ENCODE measurements around the gene FAM83F.

Gene FAM83F

DNA sequence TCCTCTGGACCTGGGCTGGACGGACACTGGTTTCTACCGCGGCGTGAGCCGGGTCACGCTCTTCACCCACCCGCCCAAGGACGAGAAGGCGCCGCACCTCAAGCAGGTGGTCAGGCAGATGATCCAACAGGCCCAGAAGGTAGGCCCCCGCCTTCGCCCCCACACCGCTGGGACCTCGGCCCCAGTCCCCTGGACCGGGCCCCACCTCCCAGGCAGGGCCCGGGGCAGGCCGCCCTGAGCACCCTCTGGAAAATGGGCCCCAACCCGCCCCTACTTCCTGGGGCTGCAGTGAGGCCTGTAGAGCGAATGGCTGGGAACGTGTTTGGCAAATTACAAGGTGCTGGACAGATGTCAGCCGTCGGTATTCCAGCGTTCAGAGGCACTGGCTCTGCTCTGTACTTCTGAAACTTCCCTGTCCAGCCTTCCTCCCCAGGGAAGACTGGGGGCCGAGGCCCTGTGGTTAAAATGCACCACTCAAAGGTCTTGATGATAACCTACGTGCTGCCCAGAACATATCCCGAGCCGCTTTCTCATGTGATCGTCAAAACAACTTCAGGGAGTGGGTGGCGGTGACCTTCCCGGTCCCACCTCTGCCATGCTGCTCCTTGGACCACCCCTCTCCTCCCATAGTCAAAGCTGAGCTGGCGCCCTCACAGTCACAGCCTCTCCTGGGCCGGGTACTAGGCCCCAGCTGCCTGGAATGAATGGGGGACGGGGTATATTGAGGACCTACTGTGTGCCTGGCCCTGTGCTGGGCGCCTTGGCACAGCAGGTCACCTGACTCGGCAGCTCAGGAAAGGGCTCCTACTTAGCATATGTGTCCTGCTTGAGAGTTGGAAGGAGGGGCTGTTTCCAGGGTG lies 869 bp downstream of the FAM83F start:
- DNase-seq: no peak

DNA sequence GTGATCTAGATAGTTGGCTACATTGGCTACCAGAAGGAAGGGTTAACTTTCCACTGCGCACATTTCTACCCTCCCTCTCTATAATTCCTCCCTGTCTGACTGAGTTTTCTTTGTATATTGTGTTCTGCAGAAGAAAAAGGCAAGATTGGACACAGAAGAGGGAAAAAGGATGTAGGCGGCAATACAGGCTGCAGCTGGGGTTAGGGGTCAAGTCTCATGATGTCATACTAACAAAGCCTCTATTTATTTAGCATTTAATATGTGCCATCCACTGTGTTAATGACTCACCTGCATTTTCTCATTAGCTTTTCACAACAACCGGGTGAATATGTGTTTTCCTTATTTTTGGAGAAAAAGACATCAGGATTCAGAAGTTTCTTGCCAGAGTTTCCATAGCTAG lies 2.0 kb downstream of the FAM83F start:
- no peak for DNase-seq

- no peak for DNase-seq
Measured at GRCh38 chr22:39997421-39997820, 2.7 kb downstream of the FAM83F start.

DNA sequence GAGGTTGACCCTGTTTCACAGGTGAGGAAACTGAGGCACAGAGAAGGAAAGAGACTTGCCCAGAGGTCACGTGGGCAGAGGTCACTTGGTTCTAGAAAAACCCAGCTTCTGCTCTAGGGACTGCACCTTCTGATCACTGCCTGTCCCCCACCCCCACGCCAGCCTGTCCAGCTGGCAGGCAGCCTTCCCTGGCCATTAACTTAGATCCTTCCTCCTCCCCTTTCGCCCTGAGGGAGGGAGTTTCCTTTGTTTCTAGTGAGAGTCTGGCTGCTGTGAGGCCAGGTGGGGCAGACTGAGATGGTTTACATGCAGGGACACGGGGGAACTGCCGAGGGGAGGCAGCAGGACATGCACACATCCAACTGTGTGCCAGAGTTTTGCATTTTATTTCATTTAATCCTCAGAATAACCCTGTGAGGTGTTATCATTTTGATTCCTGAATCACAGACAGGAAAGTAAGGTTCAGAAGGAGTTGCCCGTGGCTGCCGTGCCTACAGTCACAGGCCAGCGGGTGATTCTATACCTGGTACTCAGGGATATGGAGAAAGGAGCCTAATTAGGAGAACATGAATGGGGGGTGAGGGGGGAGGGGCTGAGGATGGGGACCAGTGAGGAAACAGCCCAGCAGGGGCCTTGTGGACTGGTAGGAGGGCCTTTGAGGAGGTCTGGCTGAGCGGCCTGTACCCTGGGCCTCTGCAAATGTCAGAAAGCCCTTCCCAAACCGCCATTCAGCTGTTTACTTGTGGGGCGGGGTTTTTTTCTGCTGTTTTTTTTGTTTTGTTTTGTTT lies 3.4 kb downstream of the FAM83F start:
- no peak for DNase-seq

DNA sequence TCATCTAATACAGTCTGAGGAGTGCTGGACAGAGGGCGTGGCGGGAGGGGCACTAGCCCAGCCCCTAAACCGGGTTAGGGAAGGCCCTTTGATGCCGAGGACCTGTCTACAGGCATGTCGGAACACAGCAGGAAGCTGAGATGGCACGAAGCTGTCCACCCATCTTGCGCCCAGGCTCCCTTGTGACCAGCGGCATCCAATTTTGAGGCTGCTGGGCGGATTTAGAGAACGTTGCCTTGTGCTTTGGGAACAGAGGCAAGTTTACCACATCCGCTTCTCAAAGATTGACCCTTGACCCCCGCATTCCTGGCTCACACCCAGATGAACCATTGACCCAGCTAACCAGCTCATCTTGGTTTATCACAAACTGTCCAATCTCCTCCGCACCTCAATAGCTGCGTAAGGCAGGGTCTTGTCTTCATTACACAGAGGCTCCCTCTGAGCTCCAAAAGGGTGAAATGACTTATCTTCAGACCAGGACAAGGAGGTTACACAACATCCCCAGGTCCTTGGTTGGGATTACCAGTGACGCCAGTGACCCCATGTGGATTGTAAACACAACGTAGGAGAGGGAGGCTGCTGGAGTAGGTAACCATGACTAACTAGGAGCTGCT lies 4.5 kb downstream of the FAM83F start:
- no peak for DNase-seq

- no peak for DNase-seq
Measured at GRCh38 chr22:40000171-40000570, 5.4 kb downstream of the FAM83F start.

DNA sequence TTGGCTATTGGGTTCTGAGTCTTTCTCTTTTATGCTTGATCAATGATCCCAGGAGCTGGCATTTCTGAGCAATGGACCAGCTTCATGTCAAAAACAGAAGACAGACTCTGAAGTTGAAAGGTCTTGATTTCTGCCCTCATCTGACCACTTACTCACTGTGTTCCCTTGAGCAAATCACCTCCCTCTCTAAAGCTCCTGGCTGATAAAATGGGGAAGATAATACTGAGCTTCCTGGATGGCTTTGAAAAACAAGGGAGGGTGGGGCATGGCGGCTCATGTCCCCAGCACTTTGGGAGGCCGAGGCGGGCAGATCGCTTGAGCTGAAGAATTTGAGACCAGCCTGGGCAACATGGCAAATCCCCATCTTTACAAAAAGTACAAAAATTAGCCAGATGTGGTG lies 6.4 kb downstream of the FAM83F start:
- no peak for DNase-seq

DNA sequence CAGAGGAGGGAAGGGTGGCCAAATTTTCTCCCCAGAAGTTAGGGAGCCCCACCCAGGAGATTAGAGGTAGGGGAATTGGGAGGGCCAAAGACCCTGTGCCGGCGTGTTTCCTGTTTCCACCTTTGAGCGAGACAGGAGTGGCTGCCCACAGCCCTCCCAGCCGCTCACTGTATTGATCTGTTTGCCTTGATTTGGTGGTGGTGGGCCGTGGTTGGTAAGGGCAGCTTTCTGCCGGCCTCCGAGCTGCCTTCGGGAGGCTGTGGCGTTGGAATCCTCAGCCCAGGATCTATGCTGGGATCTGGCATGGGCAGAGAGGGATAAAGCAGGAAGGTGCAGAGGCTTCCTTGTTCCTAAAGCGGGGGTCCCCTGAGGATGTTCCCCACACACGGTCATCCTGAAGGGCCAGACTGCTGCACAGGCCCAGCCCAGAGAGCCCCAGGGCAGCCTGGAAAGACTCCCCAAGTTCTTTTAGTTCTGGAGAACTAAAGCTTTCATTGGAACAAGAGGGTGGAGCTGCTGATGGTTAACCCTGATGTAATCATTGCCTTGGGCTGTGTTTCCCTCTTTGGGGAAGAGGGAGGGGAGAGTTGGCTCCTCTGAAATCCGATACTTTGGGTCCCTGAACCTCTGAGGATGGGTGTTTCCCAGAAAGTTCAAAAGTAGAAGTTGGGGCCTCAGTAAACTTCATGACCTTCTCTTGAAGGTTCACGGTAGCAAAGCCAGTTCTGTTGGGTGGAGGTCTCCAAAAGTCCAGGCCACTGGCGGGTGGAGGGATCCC lies 7.2 kb downstream of the FAM83F start:
- DNase-seq: no peak

- DNase-seq: no peak
Measured at GRCh38 chr22:40002935-40003715, 8.4 kb downstream of the FAM83F start.

- no peak for DNase-seq
Measured at GRCh38 chr22:40004836-40005235, 10.1 kb downstream of the FAM83F start.

DNA sequence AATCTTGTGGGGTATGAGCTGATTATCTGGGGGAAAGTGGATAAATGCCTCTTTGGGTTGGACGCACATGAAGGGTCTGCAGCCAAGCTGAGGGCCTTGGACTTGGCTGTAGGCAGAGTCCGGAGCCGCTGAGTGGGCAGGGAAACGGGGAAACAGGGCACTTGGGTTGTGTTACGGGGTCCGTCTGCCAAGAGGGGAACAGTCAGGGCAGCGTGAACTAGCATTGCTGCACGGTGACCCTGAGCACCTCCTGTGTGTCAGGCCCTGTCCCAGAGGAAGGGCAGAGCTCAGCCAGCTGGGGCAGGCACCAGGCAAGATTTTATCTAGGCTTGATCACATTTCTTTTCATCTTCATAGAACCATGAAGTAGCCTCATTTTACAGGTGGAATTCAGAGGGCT lies 11.9 kb downstream of the FAM83F start:
- no peak for DNase-seq

DNA sequence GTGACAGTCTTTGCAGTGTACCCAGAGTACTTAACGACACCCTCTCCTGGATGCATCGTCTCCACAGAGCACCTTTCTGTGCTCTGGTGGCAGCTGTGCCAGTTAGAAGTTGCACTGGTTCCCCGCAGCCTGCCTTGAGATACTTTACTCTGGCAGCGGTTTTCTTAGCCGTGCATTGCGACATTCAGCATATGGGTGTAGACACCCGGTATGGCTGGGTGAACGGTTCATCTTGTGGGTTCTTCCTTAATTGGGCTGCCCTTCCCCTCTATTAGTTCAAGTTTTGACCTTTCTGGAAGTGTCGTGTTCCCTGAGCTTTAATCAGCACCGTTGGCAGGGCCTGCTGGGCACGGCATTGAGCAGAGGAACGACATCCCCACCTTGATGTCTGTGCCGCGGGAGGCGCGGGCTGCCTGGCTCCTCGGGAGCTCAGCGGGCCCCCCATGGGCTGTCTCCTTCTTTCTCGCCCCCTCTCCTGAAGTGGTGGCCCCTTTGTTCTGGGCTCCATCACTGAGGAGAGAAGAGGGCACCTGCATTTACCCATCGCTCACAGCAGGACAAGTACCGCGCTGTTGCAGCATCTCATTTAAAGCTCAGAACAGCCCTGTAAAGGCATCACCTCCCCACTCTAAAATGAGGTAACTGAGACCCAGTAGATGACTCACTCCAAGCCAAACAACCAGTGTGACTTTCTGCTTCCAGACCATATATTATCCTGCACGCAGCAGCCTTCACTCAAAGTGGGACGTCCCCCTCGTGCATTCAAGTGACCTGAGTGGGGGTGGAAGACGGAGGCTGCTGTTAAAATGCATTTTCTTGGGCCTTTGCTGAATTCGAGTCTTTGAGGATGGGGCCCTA lies 13.3 kb downstream of the FAM83F start:
- no peak for DNase-seq

- no peak for DNase-seq
Measured at GRCh38 chr22:40008726-40009291, 14.1 kb downstream of the FAM83F start.

GRCh38 chr22:40009292-40009774 lies 14.6 kb downstream of the FAM83F start:
- DNase-seq: no peak

- DNase-seq: no peak
Measured at GRCh38 chr22:40009951-40010671, 15.4 kb downstream of the FAM83F start.

DNA sequence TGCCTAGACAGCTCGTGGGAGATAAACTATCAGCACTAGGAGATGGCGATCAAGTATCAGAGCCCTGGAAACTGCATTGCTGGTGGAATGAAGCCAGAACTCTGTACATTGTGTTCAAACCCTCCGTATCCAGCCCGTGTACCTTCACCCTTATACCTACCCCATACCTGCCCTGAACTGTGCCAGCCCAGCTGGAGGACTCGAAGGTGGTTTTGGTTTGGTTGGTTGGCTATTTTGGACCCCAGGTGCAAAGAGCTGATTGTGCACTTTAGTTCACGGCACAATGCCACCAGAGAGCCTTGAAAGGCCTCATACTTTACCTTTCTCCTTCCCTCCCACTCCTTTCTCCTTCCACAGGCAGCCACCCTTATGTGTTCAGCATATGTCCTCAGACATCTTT lies 16.0 kb downstream of the FAM83F start:
- DNase-seq: no peak

DNA sequence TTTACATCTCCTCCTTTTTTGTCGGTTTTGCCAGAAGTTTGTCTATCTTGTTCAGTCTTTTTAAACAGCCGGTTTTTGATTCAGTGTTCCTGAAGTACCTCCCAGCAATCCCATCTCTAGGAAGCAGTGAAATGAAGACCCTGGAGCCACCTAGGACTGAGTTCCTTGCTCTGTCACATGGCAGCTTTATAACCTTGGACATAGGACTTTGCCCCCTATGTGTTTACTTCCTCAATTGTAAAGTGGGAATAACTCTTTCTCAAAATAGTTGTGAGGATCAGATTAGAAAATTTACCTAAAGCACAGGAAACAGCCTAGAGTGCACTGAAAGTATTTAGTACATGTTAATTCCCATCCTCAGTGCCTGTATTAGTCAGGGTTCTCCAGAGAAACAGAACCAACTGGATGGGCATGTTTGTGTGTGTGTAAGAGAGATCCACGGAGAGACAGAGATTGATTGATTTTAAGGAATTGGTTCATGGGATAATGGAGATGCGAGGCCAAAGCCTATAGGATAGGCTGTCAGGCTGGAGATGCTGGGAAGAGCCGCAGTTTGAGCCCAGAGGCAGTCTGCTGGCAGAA lies 20.0 kb downstream of the FAM83F start:
- DNase-seq: no peak

GRCh38 chr22:40015358-40015976 lies 20.7 kb downstream of the FAM83F start:
- DNase-seq: no peak

DNA sequence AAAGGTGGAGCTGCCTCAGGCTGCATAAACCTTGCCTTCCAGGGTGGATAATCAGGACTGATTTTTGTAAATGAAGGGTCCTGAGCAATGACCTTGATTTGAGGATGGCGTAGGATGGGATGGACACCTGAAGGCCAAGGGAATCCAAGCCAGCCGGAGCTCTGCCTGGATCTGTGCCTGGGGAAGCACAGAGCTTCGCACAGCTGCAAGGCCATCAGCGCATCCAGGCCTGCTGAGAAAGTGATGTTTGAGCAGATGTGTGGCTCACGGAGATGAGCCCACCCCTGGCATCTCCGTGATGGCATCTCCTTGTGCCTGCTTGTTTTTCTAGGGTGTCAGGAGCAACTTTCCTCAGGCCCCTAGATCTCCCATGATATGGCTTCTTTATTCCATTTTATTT lies 23.3 kb downstream of the FAM83F start:
- DNase-seq: no peak
